K562 (cell line): ENCODE results near the gene PPP1R12C. TPM values are rescaled to one million over a fixed set of nuclear protein-coding genes. Genes with fewer than 3 reads are reported as not detected.

Experiments
- ARID3B ChIP-seq: fragments of 250-450 bp; sonication (Bioruptor Pico); IDR thresholded peaks from 2 replicates; pipeline ENCODE4 v1.4.0; 2020; ENCODE audit warnings: borderline replicate concordance
- ATF3 ChIP-seq, 2 experiments: fragments of 450-650 bp in 1 of 2; sonication (generic) in 1 of 2; formaldehyde crosslinking in 1 of 2; IDR thresholded peaks in 1 of 2; conservative IDR thresholded peaks in 1 of 2; 2 replicates each; pipeline versions ENCODE4 v1.6.1 to v1.8.1; 2016 to 2023; ENCODE audit warnings: mild to moderate bottlenecking in 2 of 2, moderate library complexity in 2 of 2, inconsistent platforms in 1 of 2, missing genetic modification reagents in 1 of 2
- DACH1 ChIP-seq: fragments of 450-650 bp; IDR thresholded peaks from 2 replicates; pipeline ENCODE4 v1.6.1; 2018; ENCODE audit not compliant: partially characterized antibody
- DMBX1 ChIP-seq: fragments of 250-450 bp; sonication (Bioruptor Pico); IDR thresholded peaks from 2 replicates; pipeline ENCODE4 v1.8.0; 2022; ENCODE audit warnings: inconsistent platforms, mild to moderate bottlenecking, moderate library complexity, borderline replicate concordance
- GABPB1 ChIP-seq: sonication (generic); formaldehyde crosslinking; IDR thresholded peaks from 2 replicates; pipeline ENCODE4 v1.8.0; 2022; ENCODE audit warnings: mild to moderate bottlenecking, missing genetic modification reagents
- KAT2B ChIP-seq: IDR thresholded peaks from one replicate; pipeline ENCODE4 v1.6.1; 2012; ENCODE audit warnings: low read depth, mild to moderate bottlenecking, control low read depth, inconsistent platforms, low read length, moderate library complexity
- MCM3 ChIP-seq: fragments of 450-650 bp; IDR thresholded peaks from 2 replicates; pipeline ENCODE4 v1.6.1; 2016
- MTA2 ChIP-seq: fragments of 450-650 bp; IDR thresholded peaks from 2 replicates; pipeline ENCODE4 v1.6.1; 2016; ENCODE audit warnings: low read depth
- NFIC ChIP-seq: fragments of 450-650 bp; IDR thresholded peaks from 2 replicates; pipeline ENCODE4 v1.6.1; 2017; ENCODE audit warnings: mild to moderate bottlenecking, inconsistent platforms
- NR0B1 ChIP-seq: fragments of 450-650 bp; IDR thresholded peaks from one replicate; pipeline ENCODE4 v1.6.1; 2018; ENCODE audit warnings: mild to moderate bottlenecking, moderate library complexity; ENCODE audit not compliant: partially characterized antibody
- PML ChIP-seq: IDR thresholded peaks from 2 replicates; pipeline ENCODE4 v1.6.1; 2012; ENCODE audit warnings: low read length, inconsistent platforms
- RNF219 ChIP-seq: fragments of 250-450 bp; sonication (Bioruptor Pico); IDR thresholded peaks from 2 replicates; pipeline ENCODE4 v1.5.0; 2022; ENCODE audit warnings: mild to moderate bottlenecking
- SAFB2 ChIP-seq: fragments of 200-400 bp; formaldehyde crosslinking; IDR thresholded peaks from 2 replicates; pipeline ENCODE4 v1.6.1; 2018; ENCODE audit warnings: borderline replicate concordance, low read length, low read depth, moderate library complexity; ENCODE audit not compliant: severe bottlenecking
- ZNF274 ChIP-seq: IDR thresholded peaks from 2 replicates; pipeline ENCODE4 v1.6.1; 2011; ENCODE audit warnings: low read depth, mild to moderate bottlenecking, low read length, moderate library complexity, borderline replicate concordance
- ZNF395 ChIP-seq: fragments of 200-800 bp; sonication (Bioruptor generic); IDR thresholded peaks from 2 replicates; pipeline ENCODE4 v1.6.1; 2017; ENCODE audit warnings: missing genetic modification characterization, missing compliant biosample characterization
- ZNF57 ChIP-seq: fragments of 450-650 bp; formaldehyde crosslinking; IDR thresholded peaks from 2 replicates; pipeline ENCODE4 v1.4.0; 2020; ENCODE audit warnings: mild to moderate bottlenecking, moderate library complexity
- ZNF77 ChIP-seq: fragments of 250-450 bp; sonication (Bioruptor Pico); IDR thresholded peaks from 2 replicates; pipeline ENCODE4 v1.5.0; 2020
- polyA plus RNA-seq, 8 experiments: library from polyadenylated mRNA; depleted of rRNA in 4 of 8; stranded (reverse) in 5 of 8; unstranded in 3 of 8; fragments of >200 nt; fragmentation: Nextera tagmentation in 2 of 8; fragmentation: Illumina TruSeq in 1 of 8; extraction: Ambion mirVana in 2 of 8; extraction: Trizol in 1 of 8; gene quantifications; 2 replicates each; pipeline versions ENCODE4 v1.2.1 to v1.2.3, GENCODE V29; 2011 to 2014; ENCODE audit warnings: inconsistent platforms in 1 of 8, missing spikeins in 1 of 8
- total RNA-seq, 7 experiments: library from RNA; depleted of rRNA in 6 of 7; stranded (reverse); fragments of >200 nt in 6 of 7; fragmentation: Illumina TruSeq in 2 of 7; extraction: Trizol in 2 of 7; gene quantifications; 2 replicates each; pipeline versions ENCODE4 v1.2.1 to v1.2.3, GENCODE V29; 2011 to 2021; ENCODE audit warnings: low replicate concordance in 1 of 7

Gene PPP1R12C
- total and polyA plus RNA-seq, 9 of the 15 experiments (the other 6 are each of a cell fraction or from before 2014, with no cell fraction given) = 1.8 to 136 (median 33.7) TPM

GRCh38 chr19:55160128-55160985 lies 42.9 kb upstream of the PPP1R12C start (continued):
- no peak for TF ChIP-seq RNF219 (CRISPR knock-in tag)
- no peak for TF ChIP-seq SAFB2
- TF ChIP-seq ZNF77 (CRISPR knock-in tag) = no peak
- 0 out of 2 replicates have a peak, but pooled peaks have one; percentile 10 for TF ChIP-seq MTA2
- TF ChIP-seq ZNF57 (CRISPR knock-in tag) = no peak
- TF ChIP-seq KAT2B = no peak
- no peak for TF ChIP-seq ZNF274
- TF ChIP-seq ARID3B (CRISPR knock-in tag) = no peak
- no peak for TF ChIP-seq MCM3
- TF ChIP-seq NR0B1 = no peak
- peak; percentile 47; the same call in 1 of the 2 replicates for TF ChIP-seq PML
- TF ChIP-seq DACH1 = no peak
- peak; percentile 84 for TF ChIP-seq GABPB1 (CRISPR knock-in tag)
- no peak for TF ChIP-seq ATF3 (IDR thresholded peaks at IDR 0.05)
- TF ChIP-seq ATF3 (CRISPR knock-in tag; conservative IDR thresholded peaks at IDR 0.05) = 0 out of 2 replicates have a peak, but pooled peaks have one; percentile 53
- peak; percentile 90 for TF ChIP-seq NFIC
- TF ChIP-seq DMBX1 = no peak
- TF ChIP-seq ZNF395 = 0 out of 2 replicates have a peak, but pooled peaks have one; percentile 48
